HEK293T (cell line): ENCODE measurements around the gene DENND2D.

Experiments
- CTCF ChIA-PET: fragments of 350-600 bp; formaldehyde crosslinking; extraction: SDS; loops from one replicate; lab custom pipeline; 2021; ENCODE audit warnings: antibody characterized with exemption, inconsistent platforms; lab: Yijun Ruan, JAX
- POLR2A ChIA-PET: fragments of 350-600 bp; formaldehyde crosslinking; extraction: SDS; loops from one replicate; lab custom pipeline; 2020; ENCODE audit warnings: antibody characterized with exemption, inconsistent platforms; lab: Yijun Ruan, JAX
- DNase-seq: peaks from one replicate; pipeline ENCODE4 v3.0.0; 2012; ENCODE audit warnings: mixed read lengths; ENCODE audit errors: extremely low spot score
- ARNT ChIP-seq: fragments of 450-650 bp; IDR thresholded peaks from 2 replicates; pipeline ENCODE4 v1.6.1; 2017; ENCODE audit warnings: mild to moderate bottlenecking
- BHLHE40 ChIP-seq: fragments of 450-650 bp; IDR thresholded peaks from 2 replicates; pipeline ENCODE4 v1.6.1; 2016; ENCODE audit warnings: mild to moderate bottlenecking, moderate library complexity, borderline replicate concordance
- CTBP1 ChIP-seq: fragments of 450-650 bp; IDR thresholded peaks from 2 replicates; pipeline ENCODE4 v1.6.1; 2016; ENCODE audit warnings: borderline replicate concordance
- ELF4 ChIP-seq: fragments of 450-650 bp; IDR thresholded peaks from 2 replicates; pipeline ENCODE4 v1.6.1; 2017; ENCODE audit warnings: antibody characterized with exemption
- FOXA1 ChIP-seq: fragments of 450-650 bp; IDR thresholded peaks from 2 replicates; pipeline ENCODE4 v1.6.1; 2016; ENCODE audit warnings: mild to moderate bottlenecking
- FOXK2 ChIP-seq: fragments of 450-650 bp; IDR thresholded peaks from 2 replicates; pipeline ENCODE4 v1.6.1; 2016; ENCODE audit warnings: mild to moderate bottlenecking
- FOXM1 ChIP-seq: fragments of 450-650 bp; IDR thresholded peaks from 2 replicates; pipeline ENCODE4 v1.6.1; 2017; ENCODE audit warnings: mild to moderate bottlenecking, borderline replicate concordance
- HDGF ChIP-seq: fragments of 450-650 bp; IDR thresholded peaks from 2 replicates; pipeline ENCODE4 v1.6.1; 2017; ENCODE audit warnings: antibody characterized with exemption, borderline replicate concordance
- L3MBTL2 ChIP-seq: fragments of 450-650 bp; conservative IDR thresholded peaks from 2 replicates; pipeline ENCODE4 v1.6.1; 2016; ENCODE audit warnings: mild to moderate bottlenecking
- LEF1 ChIP-seq: fragments of 450-650 bp; IDR thresholded peaks from 2 replicates; pipeline ENCODE4 v1.6.1; 2017; ENCODE audit warnings: mild to moderate bottlenecking, borderline replicate concordance
- NFRKB ChIP-seq: fragments of 450-650 bp; IDR thresholded peaks from 2 replicates; pipeline ENCODE4 v1.6.1; 2016; ENCODE audit warnings: mild to moderate bottlenecking, moderate library complexity
- PKNOX1 ChIP-seq: fragments of 450-650 bp; IDR thresholded peaks from 2 replicates; pipeline ENCODE4 v1.6.1; 2016
- SP1 ChIP-seq: fragments of 450-650 bp; IDR thresholded peaks from 2 replicates; pipeline ENCODE4 v1.6.1; 2017
- SUZ12 ChIP-seq: fragments of 450-650 bp; IDR thresholded peaks from 2 replicates; pipeline ENCODE4 v1.6.1; 2016; ENCODE audit warnings: mild to moderate bottlenecking
- TARDBP ChIP-seq: fragments of 450-650 bp; IDR thresholded peaks from 2 replicates; pipeline ENCODE4 v1.6.1; 2016
- ZNF384 ChIP-seq: fragments of 450-650 bp; IDR thresholded peaks from 2 replicates; pipeline ENCODE4 v1.6.1; 2016

DENND2D gene

GRCh38 chr1:111212634-111213335 is 12.3 kb upstream of the DENND2D start:
- CTCF ChIA-PET: no interaction called here
- POLR2A ChIA-PET: no interaction called here

GRCh38 chr1:111211921-111212320 is 11.5 kb upstream of the DENND2D start:
- DNase-seq: no peak
- POLR2A ChIA-PET: no interaction called here
- CTCF ChIA-PET: no interaction called here
- TF ChIP-seq FOXM1: no peak

More at GRCh38 chr1:111212634-111213335, 12.3 kb upstream of the DENND2D start:
- no peak for DNase-seq
- TF ChIP-seq TARDBP: no peak
- no peak for TF ChIP-seq L3MBTL2
- TF ChIP-seq ZNF384: no peak

- TF ChIP-seq ARNT: no peak
- no peak for TF ChIP-seq PKNOX1
- TF ChIP-seq FOXK2: no peak
- no peak for TF ChIP-seq TARDBP
- ChIA-PET POLR2A (no interaction called here), CTCF (no interaction called here)
- DNase-seq: no peak
These were observed 9.2 kb upstream of the DENND2D start for GRCh38 chr1:111209622-111210021.

- ChIA-PET POLR2A (no interaction called here), CTCF (no interaction called here)
- DNase-seq: no peak
- TF ChIP-seq FOXA1 (no peak), SUZ12 (no peak), CTBP1 (no peak), ZNF384 (no peak), ARNT (no peak), LEF1 (no peak), TARDBP (no peak), SP1 (no peak), L3MBTL2 (no peak), BHLHE40 (no peak), NFRKB (no peak), ELF4 (no peak), HDGF (no peak), FOXM1 (no peak), FOXK2 (no peak), PKNOX1 (no peak)
These were observed 8.5 kb upstream of the DENND2D start for GRCh38 chr1:111208921-111209320.

GRCh38 chr1:111205714-111206050 is 5.2 kb upstream of the DENND2D start:
- no peak for DNase-seq
- POLR2A ChIA-PET: no interaction called here
- TF ChIP-seq SP1 (no peak), FOXA1 (no peak), BHLHE40 (no peak), HDGF (no peak), NFRKB (no peak), PKNOX1 (no peak), ZNF384 (no peak), LEF1 (no peak), FOXM1 (no peak), L3MBTL2 (no peak), SUZ12 (no peak), ARNT (no peak), FOXK2 (no peak)
- CTCF ChIA-PET: no interaction called here

GRCh38 chr1:111204983-111205713 is 4.7 kb upstream of the DENND2D start:
- no peak for DNase-seq
- ChIA-PET CTCF (no interaction called here), POLR2A (no interaction called here)
- TF ChIP-seq PKNOX1 (no peak), L3MBTL2 (no peak), CTBP1 (no peak), SP1 (no peak), SUZ12 (no peak), ARNT (no peak), FOXM1 (no peak), FOXK2 (no peak), ELF4 (no peak), BHLHE40 (no peak), FOXA1 (no peak), TARDBP (no peak), NFRKB (no peak), LEF1 (no peak), HDGF (no peak), ZNF384 (no peak)
